ENCODE data around the gene JADE1.

JADE1 gene

DNA sequence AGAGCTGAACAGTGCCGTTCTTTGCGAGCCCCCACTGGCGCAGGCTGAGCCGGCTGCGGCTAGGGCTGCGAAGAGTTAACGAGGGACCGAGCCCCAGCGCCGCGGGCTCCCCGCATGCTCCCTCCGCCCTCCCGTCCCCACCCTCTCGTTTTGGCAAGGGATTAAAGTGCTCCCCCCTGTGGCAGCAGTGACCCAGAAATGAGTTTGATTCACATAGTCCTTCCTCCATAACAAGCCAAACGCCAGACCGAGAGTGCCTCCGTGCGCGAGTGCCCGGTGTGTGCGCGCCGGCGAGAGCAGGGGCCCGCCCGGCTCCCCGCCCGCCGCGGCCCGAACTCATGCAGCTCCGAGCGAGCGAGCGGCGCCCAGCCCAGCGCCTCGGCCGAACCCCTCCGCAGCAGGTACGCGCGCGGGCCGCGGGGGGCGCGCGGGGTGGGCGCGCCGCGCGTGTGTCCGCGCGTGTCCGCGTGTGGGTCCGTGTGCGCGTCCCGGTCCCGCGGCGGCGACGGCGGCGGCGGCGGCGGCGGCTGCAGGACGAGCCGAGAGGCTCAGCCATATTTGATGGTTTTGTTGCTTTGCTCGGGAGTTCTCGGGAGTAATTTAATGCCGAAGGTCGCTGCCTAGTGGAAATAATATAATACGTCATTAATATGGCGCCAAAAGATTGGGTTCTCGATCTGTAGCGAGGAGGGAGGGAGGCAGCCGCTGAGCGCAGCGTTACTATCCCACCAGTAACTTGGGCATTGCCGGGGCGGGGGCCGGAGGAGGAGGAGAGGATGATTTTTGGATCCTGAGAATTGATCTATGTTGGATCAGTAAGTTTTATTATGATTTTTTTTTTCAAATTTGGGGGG is at the start of gene JADE1:
TSS of gene JADE1 (plus strand) at position 224 of the 854 bp plus-strand sequence. CDS start 22,059 bp downstream, outside the sequence.
- DNase-seq: peak; percentile 91 to 92

DNA sequence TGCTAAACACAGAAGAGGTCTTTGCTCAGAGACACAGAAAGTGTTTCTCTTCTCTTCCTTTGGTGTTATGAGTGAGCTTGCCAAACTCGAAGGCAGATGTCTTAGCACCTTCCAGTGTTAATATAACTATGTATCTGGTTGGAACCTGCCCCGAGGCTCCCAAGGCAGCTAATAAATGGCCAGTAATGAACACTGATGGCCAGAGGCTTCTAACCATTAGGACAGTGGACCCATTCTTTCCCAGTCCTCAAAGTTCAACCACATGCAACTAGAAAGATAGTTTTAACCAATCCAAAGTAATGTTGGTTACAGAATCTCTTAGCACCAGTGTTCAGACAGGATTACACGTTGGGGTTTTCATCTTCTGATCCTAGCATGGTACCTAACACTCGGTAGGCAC is 42.7 kb upstream of the JADE1 start:
- DNase-seq: no peak

DNA sequence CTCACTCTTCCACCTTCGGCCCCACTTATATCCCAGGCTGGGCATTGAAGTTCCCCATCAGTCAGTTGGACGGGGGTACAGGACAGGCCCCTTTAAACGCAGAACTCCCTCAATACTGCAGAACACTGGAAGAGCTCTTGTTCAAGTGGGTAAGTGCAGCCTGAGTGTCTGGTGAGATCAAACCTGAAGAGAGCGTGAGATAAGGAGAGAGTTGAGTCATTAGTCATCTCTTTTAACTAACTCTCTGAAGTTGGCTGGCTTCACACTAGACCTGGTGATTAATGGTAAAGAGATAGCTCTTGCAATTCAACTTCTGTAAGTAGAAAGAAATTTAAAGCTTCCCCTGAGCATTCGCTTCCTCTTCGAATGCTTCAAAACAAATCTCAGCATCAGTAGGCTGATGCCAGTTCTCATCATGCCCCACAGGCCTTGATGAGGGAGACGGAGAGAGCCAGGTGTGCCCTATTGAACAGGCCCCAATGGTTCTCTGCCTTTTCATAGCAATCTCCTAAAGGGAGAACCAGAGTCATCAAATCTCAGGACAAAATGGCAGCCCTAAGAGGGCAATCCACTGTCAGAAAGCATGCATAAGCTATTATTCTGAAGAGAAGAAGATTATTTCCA is 41.0 kb upstream of the JADE1 start:
- no peak for DNase-seq

DNA sequence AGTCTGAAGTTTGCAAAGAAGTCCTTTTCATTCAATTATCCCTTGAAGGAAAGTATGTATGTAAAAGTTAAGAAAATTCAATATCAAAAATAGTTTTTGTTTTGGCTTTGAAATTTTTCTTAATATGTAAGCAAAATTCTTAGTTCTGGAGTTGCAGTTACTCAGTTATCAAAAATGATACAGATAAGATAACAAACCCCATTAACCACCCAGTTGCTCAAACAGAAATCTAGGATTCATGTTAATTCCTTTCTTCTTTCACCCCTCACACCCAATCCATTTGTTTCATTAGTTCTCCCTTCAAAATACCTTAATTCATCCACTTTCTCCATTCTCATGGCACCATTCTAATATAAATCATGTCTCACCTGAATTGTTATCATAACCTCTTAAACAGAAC is 40.5 kb upstream of the JADE1 start:
- no peak for DNase-seq

DNA sequence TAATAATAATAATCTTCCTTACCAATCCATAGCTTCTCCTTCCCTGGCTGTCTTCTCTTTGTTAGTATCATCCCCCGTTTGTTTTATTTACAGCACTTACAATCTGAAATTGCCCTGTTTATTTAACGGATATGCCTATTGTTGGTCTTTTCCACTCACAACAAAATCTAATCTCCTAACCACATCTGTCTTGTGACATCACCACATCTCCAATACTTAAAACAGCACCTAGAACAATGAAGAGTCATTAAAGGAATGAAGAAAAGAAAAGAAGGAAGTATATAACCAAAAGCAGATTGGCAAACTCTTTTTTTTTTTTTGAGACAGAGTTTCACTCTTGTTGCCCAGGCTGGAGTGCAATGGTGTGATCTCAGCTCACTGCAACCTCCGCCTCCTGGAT is 38.7 kb upstream of the JADE1 start:
- DNase-seq: no peak

DNA sequence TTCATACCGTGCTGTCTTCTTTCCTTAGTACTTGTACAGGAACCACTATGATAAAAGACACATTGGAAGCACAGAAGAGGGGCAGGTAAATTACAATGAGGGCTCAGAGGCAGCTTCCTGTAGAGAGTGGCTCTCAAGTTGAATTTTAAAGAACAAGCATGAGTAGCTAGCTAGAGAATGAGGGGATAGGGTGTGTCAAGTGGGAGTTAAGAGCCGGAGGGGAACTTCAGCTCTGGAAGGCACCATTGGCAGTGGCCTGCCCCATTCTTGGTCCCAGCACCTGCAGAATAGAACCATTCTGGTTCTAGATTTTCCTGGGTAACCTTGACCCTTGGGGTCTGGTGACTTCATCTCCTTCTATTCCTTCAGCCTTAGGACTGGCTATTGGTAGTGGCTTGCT is 34.0 kb upstream of the JADE1 start:
- DNase-seq: no peak

DNA sequence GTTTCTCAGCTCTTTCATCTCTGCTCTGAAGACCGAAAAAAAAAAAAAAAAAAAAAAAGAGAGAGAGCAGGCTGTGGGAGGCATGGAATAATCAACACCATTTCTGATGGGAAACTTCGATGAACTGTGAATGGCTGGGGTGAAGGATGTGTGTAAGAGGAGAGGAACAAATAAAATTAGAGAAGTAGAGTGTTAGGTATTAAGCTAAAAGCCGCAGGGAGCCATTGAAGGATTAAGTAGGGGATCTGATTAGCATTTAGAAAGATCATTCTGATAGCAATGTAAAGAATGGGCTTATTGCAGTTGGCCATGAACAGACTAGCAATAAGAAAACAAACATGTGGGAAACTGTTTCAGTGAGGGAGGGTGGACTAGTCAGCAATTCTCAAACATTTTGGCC is 33.6 kb upstream of the JADE1 start:
- DNase-seq: no peak

DNA sequence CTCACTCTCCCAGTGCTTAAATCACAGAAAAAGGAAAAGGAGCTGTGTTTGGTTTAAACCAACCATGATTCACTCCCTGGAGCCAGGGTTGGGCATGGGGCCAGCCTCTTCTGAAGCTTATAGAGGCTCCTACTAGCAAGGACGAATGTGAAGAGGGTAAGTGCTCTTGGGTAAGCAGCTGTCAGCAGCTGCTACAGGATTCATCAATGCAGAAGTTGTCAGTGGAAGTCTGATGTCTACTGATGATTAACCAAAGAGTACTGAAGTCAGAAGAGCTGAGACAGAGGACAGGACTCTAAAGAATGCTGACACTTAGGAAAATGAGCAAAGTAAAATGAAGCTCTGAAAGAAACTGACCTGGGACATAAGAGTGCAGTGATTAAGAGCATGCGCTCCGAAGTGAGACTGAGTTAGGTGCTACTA is 32.7 kb upstream of the JADE1 start:
- DNase-seq: no peak

DNA sequence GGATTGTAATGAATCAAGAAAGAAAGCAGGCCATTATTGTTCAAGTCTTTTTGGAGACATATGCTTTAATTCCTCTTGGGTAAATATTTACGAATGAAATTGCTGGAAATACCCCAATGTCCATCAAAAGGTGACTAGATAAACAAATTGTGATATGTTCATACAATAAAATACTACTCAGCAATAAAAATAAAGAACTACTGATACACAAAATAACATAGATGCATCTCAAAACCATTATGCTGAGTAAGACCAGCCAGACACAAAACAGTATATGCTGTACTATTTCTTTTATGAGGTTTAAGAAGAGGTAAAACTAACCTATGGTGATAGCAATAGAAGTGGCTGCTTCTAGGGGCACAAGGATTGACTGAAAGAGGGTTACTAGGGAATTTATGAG is 28.8 kb upstream of the JADE1 start:
- DNase-seq: no peak

DNA sequence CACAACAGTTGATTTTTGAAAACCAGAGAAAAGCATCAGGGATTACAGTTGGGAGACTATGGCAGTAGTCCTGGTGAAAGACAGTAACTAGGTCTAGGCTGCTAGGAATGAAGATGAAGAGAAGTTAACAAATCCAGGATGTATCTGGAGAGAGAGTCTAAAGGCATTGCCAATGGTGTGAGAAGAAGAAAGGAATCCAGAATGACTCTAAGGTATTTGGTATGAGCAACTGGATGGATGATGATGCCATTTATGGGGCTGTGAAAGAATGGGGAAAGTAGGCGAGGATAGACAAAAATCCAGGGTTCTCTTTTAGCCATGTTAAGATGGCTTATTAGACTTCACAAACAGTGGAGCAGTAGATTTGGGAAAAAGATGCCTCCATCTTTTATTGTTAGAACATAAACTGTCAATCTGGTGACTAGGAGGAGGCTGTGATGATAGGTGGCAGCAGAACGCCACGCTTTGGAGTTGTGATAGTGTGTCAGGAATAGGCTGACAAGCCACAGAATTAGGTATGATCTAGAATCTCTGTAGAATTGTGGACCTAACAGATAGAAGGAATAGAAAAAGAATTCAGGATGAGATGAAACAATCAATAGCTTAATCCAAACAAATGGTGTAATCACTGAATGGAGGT is 27.3 kb upstream of the JADE1 start:
- DNase-seq: peak; percentile 35 to 57

DNA sequence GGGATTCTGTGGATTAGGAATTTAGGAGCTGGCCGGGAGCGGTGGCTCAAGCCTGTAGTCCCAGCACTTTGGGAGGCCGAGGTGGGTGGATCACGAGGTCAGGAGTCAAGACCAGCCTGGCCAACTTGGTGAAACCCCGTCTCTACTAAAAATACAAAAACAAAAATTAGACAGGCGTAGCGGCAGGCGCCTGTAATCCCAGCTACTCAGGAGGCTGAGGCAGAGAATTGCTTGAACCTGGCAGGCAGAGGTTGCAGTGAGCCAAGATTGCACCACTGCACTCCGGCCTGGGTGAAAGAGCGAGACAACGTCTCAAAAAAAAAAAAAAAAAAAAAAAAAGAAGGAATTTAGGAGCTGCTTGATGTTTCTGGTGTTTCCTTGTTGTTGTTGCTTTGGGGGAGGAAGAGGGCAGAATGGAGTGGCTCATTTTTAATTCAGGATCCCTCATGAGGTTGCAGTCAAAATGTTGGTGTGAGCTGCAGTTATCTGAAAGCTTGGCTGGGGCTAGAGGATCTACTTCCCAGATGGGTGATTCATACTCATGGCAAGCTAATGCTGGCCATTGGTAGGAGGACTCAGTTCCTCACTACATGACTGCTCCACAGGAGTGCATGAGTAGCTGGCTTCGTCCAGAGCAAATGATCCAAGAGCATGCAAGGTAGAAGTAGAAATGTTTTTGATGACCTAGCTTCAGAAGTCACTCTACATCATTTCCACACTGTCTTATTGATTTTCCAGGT is 26.5 kb upstream of the JADE1 start:
- no peak for DNase-seq

DNA sequence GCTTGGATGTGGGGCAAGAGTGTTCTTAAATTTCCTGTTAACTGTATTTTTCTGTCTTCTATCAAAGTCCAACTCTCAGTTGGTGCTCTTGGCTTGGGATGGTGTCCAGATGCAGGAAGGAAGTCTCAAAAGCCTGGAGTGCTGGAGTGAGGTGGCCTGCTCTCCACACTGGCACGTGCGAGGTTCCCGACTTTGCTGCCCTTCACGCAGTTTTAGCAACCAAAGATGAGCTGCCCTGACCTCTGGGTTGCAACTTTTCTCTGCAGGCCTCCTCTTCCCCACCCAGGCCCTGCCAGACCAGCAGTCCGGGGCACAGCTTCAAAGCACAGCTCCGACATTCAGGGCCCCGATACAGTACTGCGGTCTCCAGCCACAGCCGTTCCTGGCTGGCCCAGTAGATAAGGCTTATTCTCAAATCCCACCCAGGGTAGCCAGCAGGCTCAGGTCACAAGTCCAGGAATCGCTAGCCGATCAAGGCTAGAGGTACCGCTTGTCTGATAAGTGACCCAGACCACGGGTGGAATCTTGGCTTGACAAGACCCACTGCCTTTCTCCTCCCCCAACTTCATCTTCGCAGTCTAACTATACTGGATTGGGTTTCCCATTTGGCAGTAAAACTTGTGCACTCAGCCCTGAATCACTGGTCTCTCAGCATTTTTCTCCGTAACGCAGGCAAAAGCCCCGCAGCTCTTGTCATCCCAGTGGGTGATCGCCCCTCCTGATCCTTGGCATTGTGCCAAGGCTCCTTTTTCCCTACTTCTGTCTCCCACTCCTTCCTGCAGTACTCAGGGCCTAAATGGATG is 21.8 kb upstream of the JADE1 start:
- no peak for DNase-seq

DNA sequence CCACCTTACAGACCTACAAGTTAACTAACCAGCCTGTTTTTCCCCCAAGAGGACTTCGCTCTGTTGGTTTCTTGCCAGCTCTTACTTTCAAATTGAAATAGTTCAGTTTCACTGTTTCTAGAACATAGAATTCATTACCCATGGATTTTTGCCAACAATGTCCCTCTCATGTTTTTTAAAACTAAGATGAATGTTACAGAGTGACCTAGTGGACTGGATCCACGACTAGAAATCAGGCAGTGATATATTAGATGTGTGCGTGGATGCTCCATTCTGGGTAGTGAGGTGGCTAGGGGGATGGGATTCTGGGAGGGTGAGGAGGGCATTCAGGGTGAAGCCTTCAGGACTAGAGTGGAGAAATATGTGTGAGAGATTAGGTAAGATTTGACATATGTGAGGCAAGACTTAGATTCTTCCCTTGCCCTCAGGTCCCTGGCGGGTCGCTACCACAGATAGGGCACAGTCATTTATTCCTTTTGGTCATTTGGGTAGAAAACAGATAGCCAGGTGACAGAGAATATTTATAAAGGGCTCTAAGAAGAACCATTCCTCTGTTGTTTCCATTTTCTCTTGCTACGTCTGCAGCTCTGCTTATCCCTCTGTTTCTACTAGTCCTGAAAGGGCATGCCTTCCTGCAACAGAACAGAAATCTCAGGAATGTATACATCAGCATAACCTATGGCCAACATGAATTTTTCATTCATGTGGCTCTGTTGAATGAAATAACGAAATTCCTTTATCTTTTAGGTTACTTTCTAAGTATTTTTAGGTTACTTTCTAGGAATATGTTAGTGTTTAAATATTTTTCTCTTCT is 15.4 kb upstream of the JADE1 start:
- no peak for DNase-seq

DNA sequence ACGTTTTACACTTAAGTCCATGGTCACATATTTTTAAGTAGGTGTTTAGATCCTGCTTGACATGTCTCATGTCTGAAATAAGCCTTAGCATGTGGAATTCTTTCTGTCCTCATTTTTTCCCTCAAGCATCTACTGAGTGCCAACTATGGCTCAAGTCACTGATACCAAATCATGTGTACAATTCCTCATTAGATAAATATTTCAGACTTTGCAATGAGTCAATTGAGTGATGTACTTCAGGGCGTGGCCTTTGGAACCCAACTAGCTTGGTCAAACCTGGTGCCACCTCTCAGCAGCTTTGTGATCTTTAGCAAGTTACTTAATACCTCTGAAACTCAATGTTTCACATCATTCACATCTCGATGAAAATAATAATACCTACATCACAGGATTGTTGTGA is 12.6 kb upstream of the JADE1 start:
- DNase-seq: no peak

DNA sequence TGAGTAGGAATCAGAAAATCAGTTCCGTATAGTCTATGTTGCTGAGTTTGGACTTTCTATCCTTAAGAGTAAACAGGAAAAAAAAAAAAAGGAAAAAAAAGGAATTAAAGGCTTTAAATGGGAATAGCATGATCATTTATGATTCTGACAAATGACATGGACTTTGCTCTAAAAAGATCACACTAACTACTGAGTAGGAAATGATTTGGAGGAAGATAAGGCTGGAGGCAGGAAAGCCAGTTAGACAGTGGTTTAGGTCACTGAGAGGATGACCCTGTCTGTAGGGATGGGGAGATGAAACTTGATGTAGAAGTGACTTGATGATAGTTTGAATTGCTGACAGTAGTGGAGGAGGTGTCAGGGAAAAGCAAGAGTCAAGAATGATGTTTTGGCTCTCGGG is 9.2 kb upstream of the JADE1 start:
- no peak for DNase-seq

DNA sequence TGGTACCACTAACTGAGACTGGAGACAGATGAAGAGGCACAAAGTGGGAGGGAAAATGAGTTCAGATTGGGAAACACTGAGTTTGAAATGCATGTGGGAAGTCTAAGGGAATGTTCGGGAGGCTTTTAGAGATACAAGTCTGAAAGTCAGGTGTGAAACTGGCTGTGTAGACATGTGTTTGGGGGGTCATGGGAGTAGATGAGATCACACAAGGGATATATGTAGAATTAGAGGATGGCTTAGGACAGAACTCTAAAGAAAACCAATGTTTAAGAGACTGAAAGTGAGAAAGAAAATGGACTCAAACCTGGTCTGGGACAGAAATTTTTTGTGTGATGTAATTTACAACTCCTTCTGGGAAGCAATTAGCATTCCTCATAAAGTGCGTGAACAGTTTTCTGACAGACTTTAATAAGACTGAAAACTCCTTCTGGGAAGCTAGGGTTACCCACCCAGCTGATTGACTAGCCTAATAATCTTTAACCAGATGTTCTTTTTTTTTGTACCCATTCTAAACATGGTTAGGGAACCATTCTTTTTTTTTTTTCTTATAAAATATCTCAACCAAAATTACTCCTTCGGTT is 8.7 kb upstream of the JADE1 start:
- DNase-seq: no peak

DNA sequence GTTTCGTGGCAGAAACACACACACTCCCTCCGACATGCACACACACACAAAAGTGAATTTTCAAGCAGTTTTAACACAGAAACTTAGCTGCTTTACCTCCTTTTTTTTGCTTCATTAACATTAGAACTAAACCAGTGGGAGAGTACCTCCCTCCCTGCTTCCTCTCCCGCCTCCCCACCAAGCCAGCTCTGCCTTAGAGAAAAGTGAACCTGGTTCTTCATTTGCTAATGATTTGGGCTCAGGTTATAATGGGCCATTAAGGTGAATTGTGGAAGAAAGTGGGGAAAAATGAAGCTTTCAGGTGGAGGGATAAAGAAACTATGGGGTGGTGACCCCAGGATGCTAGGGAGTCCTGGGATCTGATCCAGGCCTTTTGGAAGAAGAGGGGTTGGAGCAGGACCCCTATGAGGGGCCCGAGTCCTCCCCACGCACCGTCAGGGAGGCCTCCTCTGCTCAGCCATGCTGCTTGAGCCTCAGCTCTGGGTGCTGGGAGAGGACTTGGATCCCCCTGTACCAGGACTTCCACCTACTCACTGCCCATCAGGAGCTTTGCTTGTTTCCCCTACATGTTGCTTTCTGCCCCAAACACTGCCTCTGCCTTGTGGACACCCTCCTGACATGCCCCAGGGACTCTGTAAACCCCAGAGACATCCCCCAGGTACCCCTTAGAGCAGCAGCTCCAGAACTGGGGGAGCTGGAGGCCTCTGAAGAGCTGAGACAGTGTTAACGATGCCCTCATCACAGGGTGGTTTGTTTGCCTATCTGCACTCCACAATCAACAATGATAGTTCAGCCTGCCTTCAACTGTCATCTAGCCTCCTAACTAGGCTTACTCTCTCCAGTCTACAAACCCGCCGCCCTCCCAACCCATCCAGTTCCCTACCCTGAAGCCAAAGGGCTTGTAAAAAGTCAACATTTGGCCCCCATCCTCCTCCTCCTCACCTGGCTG is 6.5 kb upstream of the JADE1 start:
- DNase-seq: no peak

DNA sequence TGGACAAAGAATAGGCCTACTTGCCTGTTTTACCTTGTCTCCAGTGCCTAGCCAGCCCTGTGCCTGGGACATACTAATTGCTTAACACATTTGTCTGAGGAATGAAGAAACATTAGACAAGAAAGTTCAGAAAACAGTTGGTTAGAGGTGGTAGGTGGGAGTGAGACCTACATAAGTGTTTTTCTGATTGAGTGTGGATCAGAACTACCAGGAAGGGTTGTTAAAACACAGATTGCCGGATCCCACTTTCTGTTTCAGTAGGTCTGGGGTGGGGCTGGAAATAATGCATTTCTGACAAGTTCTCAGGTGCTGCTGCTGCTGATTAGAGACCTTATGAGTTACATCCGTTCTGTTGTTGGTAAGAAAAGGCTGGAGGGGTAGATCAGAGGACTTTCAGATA is 5.7 kb upstream of the JADE1 start:
- peak in 1 of 2 donors; percentile 27 for DNase-seq

DNA sequence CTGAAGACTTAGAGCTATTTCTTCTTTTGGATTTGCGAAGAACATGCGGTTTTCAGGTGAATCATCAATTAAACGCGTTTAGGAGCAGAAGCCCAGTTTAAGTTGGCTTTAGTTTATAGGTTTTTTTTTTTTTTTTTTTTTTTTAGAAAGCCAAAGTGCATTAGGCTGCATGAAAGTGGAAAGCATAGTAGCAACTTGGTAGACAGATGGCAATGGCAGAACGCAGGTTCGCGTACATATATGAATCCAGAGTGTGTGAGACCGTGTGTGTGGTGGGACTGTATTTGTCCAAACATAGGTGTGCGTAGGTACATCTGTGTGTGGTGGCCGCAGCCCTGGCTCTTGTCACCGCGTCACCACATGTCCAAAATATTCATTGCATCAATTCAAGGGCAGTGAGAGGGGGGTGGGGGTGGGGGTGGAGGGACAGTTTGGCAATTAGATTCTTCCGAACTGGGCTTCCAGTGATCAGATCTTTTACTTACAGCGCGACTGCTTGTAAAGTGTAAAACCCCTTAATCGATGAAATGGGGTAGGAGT is 901 bp downstream of the JADE1 start:
- peak; percentile 37 to 41 for DNase-seq

Data from stimulated activated CD4-positive, alpha-beta T cell treated with anti-CD3 and anti-CD28 coated beads, Interleukin-2, amount 100 ng/mL, for 24 hours (primary cell).